GM12891 (cell line): ENCODE measurements around the gene NTHL1.

Source experiments
- PAX5 ChIP-seq: IDR thresholded peaks from 2 replicates; pipeline ENCODE4 v1.6.1; 2011; ENCODE audit warnings: low read length, moderate library complexity, mild to moderate bottlenecking; ENCODE audit not compliant: insufficient read depth, severe bottlenecking
- POLR2A ChIP-seq: IDR thresholded peaks from 2 replicates; pipeline ENCODE4 v1.6.1; 2011; ENCODE audit warnings: low read depth, low read length, control low read depth
- POLR2AphosphoS5 ChIP-seq: IDR thresholded peaks from 2 replicates; pipeline ENCODE4 v1.6.1; 2011; ENCODE audit warnings: low read depth, low read length, control low read depth
- SPI1 ChIP-seq: IDR thresholded peaks from 2 replicates; pipeline ENCODE4 v1.6.1; 2011; ENCODE audit warnings: low read depth, low read length, control low read depth
- TAF1 ChIP-seq: IDR thresholded peaks from 2 replicates; pipeline ENCODE4 v1.6.1; 2011; ENCODE audit warnings: low read depth, low read length, control low read depth

DNA sequence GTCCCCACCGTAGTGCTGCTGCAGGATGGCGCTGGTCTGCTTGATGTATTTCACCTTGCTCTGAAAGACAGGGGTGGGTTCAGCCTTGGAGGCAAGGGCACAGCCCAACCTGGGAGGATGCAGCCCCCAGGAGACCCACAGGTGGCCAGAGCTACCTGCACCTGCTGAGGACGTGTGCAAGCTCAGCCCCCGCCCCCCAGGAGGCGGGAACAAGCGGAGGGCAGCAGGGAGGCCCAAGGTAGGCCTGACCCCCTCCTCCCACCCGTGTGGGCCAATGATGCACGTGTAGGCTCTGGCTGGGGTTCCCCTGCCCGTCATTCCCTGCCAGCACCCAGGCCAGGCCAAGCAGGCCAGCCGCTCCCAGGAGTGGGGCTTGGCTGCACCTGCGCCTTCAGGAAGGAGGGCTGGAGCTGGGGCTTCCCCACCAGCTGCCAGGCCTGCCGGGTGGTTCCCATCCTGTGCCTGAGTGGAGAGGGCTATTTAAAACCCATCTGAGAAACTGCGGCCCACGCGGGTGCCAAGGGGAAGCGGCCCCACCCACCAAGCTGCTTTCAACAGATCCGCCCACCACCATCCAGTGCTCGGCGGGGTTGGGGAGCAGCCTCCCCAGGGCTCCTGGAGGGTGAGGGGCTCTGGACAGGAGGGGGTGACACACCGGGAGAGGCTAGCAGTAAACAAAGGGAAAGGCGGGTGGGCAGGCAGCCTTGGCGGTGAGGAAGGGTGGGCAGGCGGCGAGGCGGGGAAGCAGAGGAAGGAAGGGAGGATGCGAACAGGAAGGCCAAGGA, 3.8 kb downstream of the NTHL1 start:
- TF ChIP-seq POLR2A (no peak), POLR2AphosphoS5 (no peak), TAF1 (no peak), SPI1 (no peak), PAX5 (no peak)
